ENCODE measurements around the gene GALK2. TPM values are rescaled to one million over a fixed set of nuclear protein-coding genes. Genes with fewer than 3 reads are reported as not detected.

The GALK2 gene
- polyA plus RNA-seq, 1 donor (not counting 4 experiments of a cell fraction or from before 2014, with no cell fraction given): 29.7 TPM

GRCh38 chr15:49148727-49149126 lies 21.3 kb upstream of the GALK2 start:
- DNase-seq (ENCODE audit: low read depth, low spot score) (no peak), FAIRE-seq (no peak)
- H3K4me3 ChIP-seq (ENCODE audit: control insufficient read depth in 2 of 3, extremely low read depth in 1 of 3, insufficient read depth in 2 of 3, low read depth in 1 of 3, low read length in 3 of 3): no peak overlapping the region
- H3K79me2 ChIP-seq (ENCODE audit: control insufficient read depth, insufficient read depth, low read length): peaks cover 90% of the 10 kb centered on the region
- no peaks in the 10 kb centered on the region for H3K9me1 ChIP-seq (ENCODE audit: control insufficient read depth, extremely low read depth, insufficient read depth, low read length)
- no peak overlapping the region for H3K27ac ChIP-seq (ENCODE audit: control insufficient read depth, insufficient read depth, low read length)
- no peak overlapping the region for H3K9ac ChIP-seq (ENCODE audit: control insufficient read depth, extremely low read depth, insufficient read depth, low read length)
- H3K4me2 ChIP-seq (ENCODE audit: control insufficient read depth, extremely low read depth, insufficient read depth, low read depth, low read length): no peak overlapping the region
- no peaks in the 10 kb centered on the region for H3K27me3 ChIP-seq (ENCODE audit: control insufficient read depth, extremely low read depth, insufficient read depth, low read length)
- H2AFZ ChIP-seq (ENCODE audit: control insufficient read depth, low read length): no peak overlapping the region
- H4K20me1 ChIP-seq (ENCODE audit: control insufficient read depth, extremely low read depth, insufficient read depth, low read length): peaks cover 21% of the 10 kb centered on the region
- peaks cover 19% of the 10 kb centered on the region for H3K4me1 ChIP-seq (ENCODE audit: control insufficient read depth, extremely low read depth, insufficient read depth, low read length)
- peaks cover 1 to 3% of the 10 kb centered on the region in 2 experiments for H3K36me3 ChIP-seq (ENCODE audit: control insufficient read depth in 2 of 2, extremely low read depth in 1 of 2, insufficient read depth in 2 of 2, low read length in 2 of 2)
- no peaks in the 10 kb centered on the region for H3K9me3 ChIP-seq (ENCODE audit: control insufficient read depth, low read depth, low read length)
- dilution Hi-C loops (cut with MboI; ENCODE audit: extremely low pct_ligation_motif_present, low sequenced_read_pairs): loop anchor here (25.0 kb wide), 1 partner anchor 111 kb away; the partner anchor contains the start of gene SECISBP2L
- TF ChIP-seq EZH2 (IDR thresholded peaks at IDR 0.05; ENCODE audit: low read length): no peak
- TF ChIP-seq CTCF (optimal IDR thresholded peaks at IDR 0.05 in 1 of 3, IDR thresholded peaks at IDR 0.05 in 1 of 3, conservative IDR thresholded peaks at IDR 0.05 in 1 of 3; ENCODE audit: extremely low read depth in 1 of 3, insufficient read depth in 2 of 3, low read length in 3 of 3): no peak

GRCh38 chr15:49151831-49152230 lies 18.2 kb upstream of the GALK2 start:
- DNase-seq (ENCODE audit: low read depth, low spot score) (no peak), FAIRE-seq (no peak)
- Histone ChIP-seq H3K36me3 (ENCODE audit: control insufficient read depth in 2 of 2, extremely low read depth in 1 of 2, insufficient read depth in 2 of 2, low read length in 2 of 2) (no peaks in the 10 kb centered on the region), H3K4me3 (ENCODE audit: control insufficient read depth in 2 of 3, extremely low read depth in 1 of 3, insufficient read depth in 2 of 3, low read depth in 1 of 3, low read length in 3 of 3) (no peak overlapping the region), H3K27ac (ENCODE audit: control insufficient read depth, insufficient read depth, low read length) (no peak overlapping the region), H4K20me1 (ENCODE audit: control insufficient read depth, extremely low read depth, insufficient read depth, low read length) (peaks cover 18% of the 10 kb centered on the region), H3K4me1 (ENCODE audit: control insufficient read depth, extremely low read depth, insufficient read depth, low read length) (peaks cover 11% of the 10 kb centered on the region), H3K9ac (ENCODE audit: control insufficient read depth, extremely low read depth, insufficient read depth, low read length) (no peak overlapping the region), H3K9me1 (ENCODE audit: control insufficient read depth, extremely low read depth, insufficient read depth, low read length) (no peaks in the 10 kb centered on the region), H2AFZ (ENCODE audit: control insufficient read depth, low read length) (no peak overlapping the region), H3K79me2 (ENCODE audit: control insufficient read depth, insufficient read depth, low read length) (peaks cover 88% of the 10 kb centered on the region), H3K9me3 (ENCODE audit: control insufficient read depth, low read depth, low read length) (no peaks in the 10 kb centered on the region), H3K27me3 (ENCODE audit: control insufficient read depth, extremely low read depth, insufficient read depth, low read length) (no peaks in the 10 kb centered on the region), H3K4me2 (ENCODE audit: control insufficient read depth, extremely low read depth, insufficient read depth, low read depth, low read length) (no peak overlapping the region)
- dilution Hi-C loops (cut with MboI; ENCODE audit: extremely low pct_ligation_motif_present, low sequenced_read_pairs): no loop called here
- TF ChIP-seq EZH2 (IDR thresholded peaks at IDR 0.05; ENCODE audit: low read length) (no peak), CTCF (optimal IDR thresholded peaks at IDR 0.05 in 1 of 3, IDR thresholded peaks at IDR 0.05 in 1 of 3, conservative IDR thresholded peaks at IDR 0.05 in 1 of 3; ENCODE audit: extremely low read depth in 1 of 3, insufficient read depth in 2 of 3, low read length in 3 of 3) (no peak)

Measured in keratinocyte (primary cell).